Measurements from ENCODE around the gene PLEKHO2.

Gene PLEKHO2

GRCh38 chr15:64912379-64913325 is 70.9 kb downstream of the PLEKHO2 start:
- no peak for DNase-seq (ENCODE audit: low read depth in 2 of 2)

GRCh38 chr15:64915518-64916227 is 74.0 kb downstream of the PLEKHO2 start:
- DNase-seq (ENCODE audit: low read depth in 2 of 2): no peak

GRCh38 chr15:64916365-64916764 is 74.7 kb downstream of the PLEKHO2 start:
- no peak for DNase-seq (ENCODE audit: low read depth in 2 of 2)

GRCh38 chr15:64917211-64917610 is 75.5 kb downstream of the PLEKHO2 start:
- DNase-seq (ENCODE audit: low read depth in 2 of 2): no peak
